BLaER1 (cell line): Measurements from ENCODE around the gene SERPINI2.

Experiments used
- H3K27ac ChIP-seq: shearing (Covaris generic); formaldehyde crosslinking; 2 replicates; pipeline ENCODE4 v1.8.1; 2022
- H3K27me3 ChIP-seq: shearing (Covaris generic); formaldehyde crosslinking; 2 replicates; pipeline ENCODE4 v1.8.1; 2022
- H3K36me3 ChIP-seq: shearing (Covaris generic); formaldehyde crosslinking; 2 replicates; pipeline ENCODE4 v1.8.1; 2022
- H3K4me1 ChIP-seq: shearing (Covaris generic); formaldehyde crosslinking; 2 replicates; pipeline ENCODE4 v1.8.1; 2022
- H3K4me2 ChIP-seq: shearing (Covaris generic); formaldehyde crosslinking; 2 replicates; pipeline ENCODE4 v1.8.1; 2022
- H3K4me3 ChIP-seq: shearing (Covaris generic); formaldehyde crosslinking; 2 replicates; pipeline ENCODE4 v1.8.1; 2022
- H3K9ac ChIP-seq: shearing (Covaris generic); formaldehyde crosslinking; 2 replicates; pipeline ENCODE4 v1.8.1; 2022
- H3K9me3 ChIP-seq: shearing (Covaris generic); formaldehyde crosslinking; 2 replicates; pipeline ENCODE4 v1.8.1; 2022
- H4K20me1 ChIP-seq: shearing (Covaris generic); formaldehyde crosslinking; 2 replicates; pipeline ENCODE4 v1.8.1; 2022
- Cebpa-rat ChIP-seq: shearing (Covaris generic); IDR thresholded peaks from 2 replicates; pipeline ENCODE4 v1.8.1; 2022

The SERPINI2 gene

GRCh38 chr3:167396075-167396474, 77.8 kb downstream of the SERPINI2 start:
- Histone ChIP-seq H3K9me3 (no peaks in the 10 kb centered on the region), H4K20me1 (no peaks in the 10 kb centered on the region), H3K27ac (no peak overlapping the region), H3K27me3 (no peaks in the 10 kb centered on the region), H3K36me3 (no peaks in the 10 kb centered on the region), H3K9ac (no peak overlapping the region), H3K4me2 (no peak overlapping the region), H3K4me1 (no peaks in the 10 kb centered on the region), H3K4me3 (no peak overlapping the region)
- no peak for TF ChIP-seq Cebpa-rat

GRCh38 chr3:167394003-167394402, 79.8 kb downstream of the SERPINI2 start:
- H3K9ac ChIP-seq: no peak overlapping the region
- no peaks in the 10 kb centered on the region for H3K36me3 ChIP-seq
- no peak overlapping the region for H3K27ac ChIP-seq
- no peak overlapping the region for H3K4me3 ChIP-seq
- H3K27me3 ChIP-seq: no peaks in the 10 kb centered on the region
- no peaks in the 10 kb centered on the region for H4K20me1 ChIP-seq
- H3K4me2 ChIP-seq: no peak overlapping the region
- no peaks in the 10 kb centered on the region for H3K9me3 ChIP-seq
- no peak for TF ChIP-seq Cebpa-rat
- no peaks in the 10 kb centered on the region for H3K4me1 ChIP-seq
